ENCODE results near the gene IGFBP3.
"Not testable (repeated sequence)": the region's sequence is repeated elsewhere in the genome, so short reads cannot be mapped to it uniquely, and the experiment has no call there.

IGFBP3 gene
- 8.4 to 42.3 (median 16.3) reads per million in 4 donors for total RNA-seq

GRCh38 chr7:45920502-45921380 is at the start of gene IGFBP3:
Gene IGFBP3, minus strand, starts transcription at chr7:45921272. Its CDS starts 132 bp downstream, at chr7:45921140.
- peak in 1 of 5 donors; percentile 26 for DNase-seq

GRCh38 chr7:45970454-45970853 is 49.4 kb upstream of the IGFBP3 start:
- DNase-seq: no peak

GRCh38 chr7:45969940-45970339 is 48.9 kb upstream of the IGFBP3 start:
- DNase-seq: no peak

- DNase-seq: no peak
Observed at GRCh38 chr7:45968856-45969541, 47.9 kb upstream of the IGFBP3 start.

GRCh38 chr7:45968312-45968711 is 47.2 kb upstream of the IGFBP3 start:
- DNase-seq: no peak

- no peak for DNase-seq
Observed at GRCh38 chr7:45967591-45968157, 46.6 kb upstream of the IGFBP3 start.

GRCh38 chr7:45962861-45963260 is 41.8 kb upstream of the IGFBP3 start:
- no peak for DNase-seq

- DNase-seq: no peak
Observed at GRCh38 chr7:45957721-45958120, 36.6 kb upstream of the IGFBP3 start.

GRCh38 chr7:45955286-45955685 is 34.2 kb upstream of the IGFBP3 start:
- DNase-seq: no peak

GRCh38 chr7:45953055-45953454 is 32.0 kb upstream of the IGFBP3 start:
- DNase-seq: not testable (repeated sequence)

- DNase-seq: no peak
Observed at GRCh38 chr7:45944058-45944457, 23.0 kb upstream of the IGFBP3 start.

GRCh38 chr7:45940939-45941338 is 19.9 kb upstream of the IGFBP3 start:
- no peak for DNase-seq

- peak in 1 of 5 donors; percentile 61 for DNase-seq
Observed at GRCh38 chr7:45940237-45940781, 19.2 kb upstream of the IGFBP3 start.

GRCh38 chr7:45939574-45939973 is 18.5 kb upstream of the IGFBP3 start:
- DNase-seq: no peak

GRCh38 chr7:45938626-45939302 is 17.7 kb upstream of the IGFBP3 start:
- no peak for DNase-seq

- DNase-seq: no peak
Observed at GRCh38 chr7:45937862-45938261, 16.8 kb upstream of the IGFBP3 start.

- DNase-seq: no peak
Observed at GRCh38 chr7:45937301-45937700, 16.2 kb upstream of the IGFBP3 start.

- DNase-seq: no peak
Observed at GRCh38 chr7:45930967-45931366, 9.9 kb upstream of the IGFBP3 start.

- DNase-seq: no peak
Observed at GRCh38 chr7:45927721-45928120, 6.6 kb upstream of the IGFBP3 start.

- DNase-seq: no peak
Observed at GRCh38 chr7:45924283-45924682, 3.2 kb upstream of the IGFBP3 start.

- DNase-seq: no peak
Observed at GRCh38 chr7:45923818-45924217, 2.7 kb upstream of the IGFBP3 start.

- peak in 3 of 5 donors; percentile 33 to 39 (median 34) for DNase-seq
Observed at GRCh38 chr7:45923290-45923689, 2.2 kb upstream of the IGFBP3 start.

- DNase-seq: peak in 1 of 5 donors; percentile 47
Observed at GRCh38 chr7:45922810-45923209, 1.7 kb upstream of the IGFBP3 start.
